Astrocyte of the spinal cord (primary cell): ENCODE measurements around the gene CTSW.
A peak's percentile ranks its signal among the peaks of the same experiment; 100 is the strongest.

Source experiments
- DNase-seq: peaks from one replicate; pipeline ENCODE4 v3.0.0; 2011; ENCODE audit warnings: low read depth, low spot score
- H3K4me3 ChIP-seq: 2 replicates; pipeline ENCODE4 v1.5.1; 2011; ENCODE audit warnings: low read depth, mild to moderate bottlenecking, low read length, moderate library complexity
- CTCF ChIP-seq: IDR thresholded peaks from 2 replicates; pipeline ENCODE4 v1.5.1; 2012; ENCODE audit warnings: low read depth, mild to moderate bottlenecking, low read length, inconsistent platforms
- in situ Hi-C: cut with HindIII; loops from 2 replicates; pipeline ENCODE4 v1.10.0; 2017; ENCODE audit warnings: low sequenced_read_pairs

Gene CTSW

GRCh38 chr11:65868076-65868667, 11.5 kb upstream of the CTSW start:
- TF ChIP-seq CTCF, result no peak
- DNase-seq, result no peak
- H3K4me3 ChIP-seq, result no peak overlapping the region
- in situ Hi-C loops, result no loop called here

DNA sequence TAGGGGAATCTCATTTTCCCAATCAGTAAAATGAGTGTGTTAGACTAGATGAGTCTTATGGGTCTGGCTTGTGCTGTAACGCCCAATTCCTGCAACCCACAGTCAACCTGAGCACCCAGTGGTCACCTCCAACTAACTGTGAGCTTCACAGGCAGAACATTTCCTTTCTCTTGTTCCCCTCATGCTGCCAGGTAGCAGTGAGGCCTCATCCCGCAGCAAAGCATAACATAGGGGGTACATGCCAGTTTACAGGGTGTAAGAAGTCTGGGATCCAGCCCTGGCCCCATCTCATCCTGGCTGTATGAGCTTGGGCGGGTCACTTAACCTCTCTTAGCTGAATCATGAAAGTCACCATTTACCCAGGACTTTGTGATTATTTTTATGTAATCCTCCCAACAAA, 10.7 kb upstream of the CTSW start:
- H3K4me3 ChIP-seq, result no peak overlapping the region
- in situ Hi-C loops, result no loop called here
- DNase-seq, result no peak
- TF ChIP-seq CTCF, result no peak

DNA sequence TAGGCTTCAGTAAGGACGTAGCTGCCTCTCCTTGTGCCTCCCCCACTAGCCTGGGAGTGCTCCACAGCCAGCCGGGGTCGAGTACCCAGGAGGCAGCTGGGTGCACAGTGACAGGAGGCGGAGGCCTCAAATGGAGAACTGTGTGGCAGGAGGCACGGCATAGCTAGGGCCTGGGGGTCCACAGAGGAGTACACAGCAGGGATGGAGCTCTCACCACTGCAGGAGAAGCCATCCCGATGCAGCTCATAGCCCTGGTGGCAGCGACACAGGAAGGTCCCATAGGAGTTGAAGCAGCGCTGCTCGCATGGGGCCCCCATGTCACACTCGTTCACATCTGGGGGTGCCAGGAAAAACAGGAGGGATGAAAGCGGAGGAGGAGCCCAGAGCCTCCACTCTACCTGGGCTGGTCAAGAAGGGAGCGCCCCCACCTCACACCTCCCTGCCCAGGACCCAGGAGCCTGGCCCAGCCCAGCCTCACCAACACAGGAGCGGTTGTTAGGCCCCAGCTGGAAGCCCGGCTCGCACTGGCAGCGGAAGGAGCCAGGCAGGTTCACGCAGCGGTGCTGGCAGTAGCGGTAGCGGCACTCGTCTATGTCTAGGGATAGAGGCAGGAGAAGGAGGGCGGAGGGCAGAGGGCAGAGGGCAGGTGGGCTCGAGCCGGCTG, 9.9 kb upstream of the CTSW start:
- in situ Hi-C loops, result no loop called here
- DNase-seq, result no peak
- no peak for TF ChIP-seq CTCF
- no peak overlapping the region for H3K4me3 ChIP-seq

GRCh38 chr11:65870307-65870658, 9.4 kb upstream of the CTSW start:
- TF ChIP-seq CTCF, result no peak
- in situ Hi-C loops, result no loop called here
- DNase-seq, result no peak
- H3K4me3 ChIP-seq, result no peak overlapping the region

- peak overlapping the region; percentile 65 for H3K4me3 ChIP-seq
- in situ Hi-C loops, result no loop called here
- no peak for DNase-seq
- no peak for TF ChIP-seq CTCF
Observed at GRCh38 chr11:65870706-65871681, 8.6 kb upstream of the CTSW start.

- DNase-seq, result peak; percentile 34
- in situ Hi-C loops, result no loop called here
- TF ChIP-seq CTCF, result peak; percentile 32
- peak overlapping the region; percentile 65 for H3K4me3 ChIP-seq
Observed at GRCh38 chr11:65871811-65872548, 7.7 kb upstream of the CTSW start.
